NCI-H748 (cell line): Measurements from ENCODE around the gene GLIS1.

Experiments used
- DNase-seq: peaks from one replicate; lab custom pipeline; 2025; ENCODE audit not compliant: unreplicated experiment; lab: John Stamatoyannopoulos, UW

Gene GLIS1

GRCh38 chr1:53736290-53736689 lies 2.7 kb downstream of the GLIS1 start:
- DNase-seq, result no peak

- no peak for DNase-seq
These were observed 3.3 kb downstream of the GLIS1 start for GRCh38 chr1:53735681-53736080.

GRCh38 chr1:53735261-53735660 lies 3.7 kb downstream of the GLIS1 start:
- DNase-seq, result no peak

GRCh38 chr1:53734650-53735211 lies 4.2 kb downstream of the GLIS1 start:
- no peak for DNase-seq

- DNase-seq, result no peak
These were observed 4.9 kb downstream of the GLIS1 start for GRCh38 chr1:53733975-53734649.

- DNase-seq, result no peak
These were observed 5.5 kb downstream of the GLIS1 start for GRCh38 chr1:53733447-53733931.

- DNase-seq, result no peak
These were observed 6.0 kb downstream of the GLIS1 start for GRCh38 chr1:53732912-53733317.

- no peak for DNase-seq
These were observed 6.6 kb downstream of the GLIS1 start for GRCh38 chr1:53732409-53732808.

GRCh38 chr1:53731779-53732305 lies 7.1 kb downstream of the GLIS1 start:
- DNase-seq, result no peak

- no peak for DNase-seq
These were observed 7.8 kb downstream of the GLIS1 start for GRCh38 chr1:53731043-53731600.

GRCh38 chr1:53730224-53730865 lies 8.6 kb downstream of the GLIS1 start:
- DNase-seq, result no peak

GRCh38 chr1:53729456-53730223 lies 9.3 kb downstream of the GLIS1 start:
- DNase-seq, result no peak

GRCh38 chr1:53728702-53729455 lies 10.1 kb downstream of the GLIS1 start:
- no peak for DNase-seq

- no peak for DNase-seq
These were observed 10.8 kb downstream of the GLIS1 start for GRCh38 chr1:53728196-53728595.

- DNase-seq, result no peak
These were observed 11.4 kb downstream of the GLIS1 start for GRCh38 chr1:53727461-53728092.

GRCh38 chr1:53726009-53726600 lies 12.9 kb downstream of the GLIS1 start:
- DNase-seq, result no peak

- no peak for DNase-seq
These were observed 13.7 kb downstream of the GLIS1 start for GRCh38 chr1:53725238-53725689.

GRCh38 chr1:53722025-53722424 lies 16.9 kb downstream of the GLIS1 start:
- no peak for DNase-seq

GRCh38 chr1:53721088-53721487 lies 17.9 kb downstream of the GLIS1 start:
- DNase-seq, result no peak
